HEK293 (cell line): ENCODE results near the gene CNEP1R1.

Experiments used
- CTCF ChIP-seq: fragments of 450-650 bp; formaldehyde crosslinking; IDR thresholded peaks from 2 replicates; pipeline ENCODE4 v1.5.1; 2016; ENCODE audit warnings: missing biosample characterization, missing genetic modification characterization
- IKZF3 ChIP-seq: fragments of 450-650 bp; IDR thresholded peaks from 2 replicates; pipeline ENCODE4 v1.5.0; 2018; ENCODE audit warnings: missing biosample characterization, mild to moderate bottlenecking, missing genetic modification characterization, moderate library complexity
- MEIS1 ChIP-seq: sonication (generic); formaldehyde crosslinking; IDR thresholded peaks from 2 replicates; pipeline ENCODE4 v1.8.1; 2022; ENCODE audit warnings: missing genetic modification reagents, mild to moderate bottlenecking, borderline replicate concordance
- PRDM4 ChIP-seq: fragments of 450-650 bp; formaldehyde crosslinking; IDR thresholded peaks from 2 replicates; pipeline ENCODE4 v1.5.1; 2017; ENCODE audit warnings: missing biosample characterization, missing genetic modification characterization
- PRDM6 ChIP-seq: fragments of 450-650 bp; formaldehyde crosslinking; IDR thresholded peaks from 2 replicates; pipeline ENCODE4 v1.5.1; 2017; ENCODE audit warnings: missing biosample characterization, missing genetic modification characterization
- SALL2 ChIP-seq: fragments of 450-650 bp; formaldehyde crosslinking; IDR thresholded peaks from 2 replicates; pipeline ENCODE4 v1.5.0; 2017; ENCODE audit warnings: missing biosample characterization, mild to moderate bottlenecking, missing genetic modification characterization, borderline replicate concordance
- SETDB1 ChIP-seq: IDR thresholded peaks from one replicate; pipeline ENCODE4 v1.6.1; 2017; ENCODE audit warnings: mild to moderate bottlenecking, low read length, moderate library complexity, mixed read lengths; ENCODE audit not compliant: insufficient read length
- SP2 ChIP-seq: fragments of 450-650 bp; formaldehyde crosslinking; IDR thresholded peaks from 2 replicates; pipeline ENCODE4 v1.5.1; 2016; ENCODE audit warnings: missing biosample characterization, missing genetic modification characterization
- TRIM28 ChIP-seq: IDR thresholded peaks from 2 replicates; pipeline ENCODE4 v1.6.1; 2011; ENCODE audit warnings: low read length, control low read depth, borderline replicate concordance
- ZBTB11 ChIP-seq: fragments of 450-650 bp; formaldehyde crosslinking; conservative IDR thresholded peaks from 2 replicates; pipeline ENCODE4 v1.5.1; 2016; ENCODE audit warnings: low read depth, missing biosample characterization, missing genetic modification characterization
- ZNF121 ChIP-seq: fragments of 450-650 bp; formaldehyde crosslinking; IDR thresholded peaks from 2 replicates; pipeline ENCODE4 v1.5.1; 2016; ENCODE audit warnings: missing biosample characterization, missing genetic modification characterization
- ZNF132 ChIP-seq: fragments of 450-650 bp; formaldehyde crosslinking; IDR thresholded peaks from 2 replicates; pipeline ENCODE4 v1.5.1; 2017; ENCODE audit warnings: missing biosample characterization, missing genetic modification characterization, borderline replicate concordance
- ZNF133 ChIP-seq: fragments of 450-650 bp; formaldehyde crosslinking; IDR thresholded peaks from 2 replicates; pipeline ENCODE4 v1.5.1; 2016; ENCODE audit warnings: missing biosample characterization, missing genetic modification characterization
- ZNF19 ChIP-seq: fragments of 450-650 bp; formaldehyde crosslinking; IDR thresholded peaks from 2 replicates; pipeline ENCODE4; 2016; ENCODE audit warnings: missing biosample characterization, missing genetic modification characterization, low read depth
- ZNF23 ChIP-seq: fragments of 450-650 bp; formaldehyde crosslinking; IDR thresholded peaks from 2 replicates; pipeline ENCODE4 v1.5.1; 2016; ENCODE audit warnings: missing biosample characterization, missing genetic modification characterization, borderline replicate concordance
- ZNF266 ChIP-seq: fragments of 450-650 bp; formaldehyde crosslinking; IDR thresholded peaks from 2 replicates; pipeline ENCODE4 v1.5.1; 2016; ENCODE audit warnings: missing biosample characterization, missing genetic modification characterization, low read depth
- ZNF280D ChIP-seq: fragments of 450-650 bp; formaldehyde crosslinking; IDR thresholded peaks from 2 replicates; pipeline ENCODE4 v1.5.1; 2016; ENCODE audit warnings: missing biosample characterization, missing genetic modification characterization
- ZNF362 ChIP-seq: fragments of 450-650 bp; formaldehyde crosslinking; IDR thresholded peaks from 2 replicates; pipeline ENCODE4 v1.5.1; 2016; ENCODE audit warnings: missing biosample characterization, missing genetic modification characterization
- ZNF501 ChIP-seq: fragments of 450-650 bp; formaldehyde crosslinking; IDR thresholded peaks from 2 replicates; pipeline ENCODE4 v1.5.1; 2016; ENCODE audit warnings: missing biosample characterization, missing genetic modification characterization
- ZNF548 ChIP-seq: fragments of 450-650 bp; formaldehyde crosslinking; IDR thresholded peaks from 2 replicates; pipeline ENCODE4 v1.5.1; 2016; ENCODE audit warnings: missing biosample characterization, missing genetic modification characterization
- ZNF571 ChIP-seq: fragments of 450-650 bp; formaldehyde crosslinking; IDR thresholded peaks from 2 replicates; pipeline ENCODE4 v1.5.0; 2017; ENCODE audit warnings: missing biosample characterization, missing genetic modification characterization
- ZNF610 ChIP-seq: fragments of 450-650 bp; formaldehyde crosslinking; IDR thresholded peaks from 2 replicates; pipeline ENCODE4 v1.5.1; 2016; ENCODE audit warnings: missing biosample characterization, missing genetic modification characterization, borderline replicate concordance
- ZNF76 ChIP-seq: fragments of 450-650 bp; formaldehyde crosslinking; IDR thresholded peaks from 2 replicates; pipeline ENCODE4; 2016; ENCODE audit warnings: low read depth, missing biosample characterization, missing genetic modification characterization, borderline replicate concordance
- ZNF843 ChIP-seq: fragments of 450-650 bp; formaldehyde crosslinking; IDR thresholded peaks from 2 replicates; pipeline ENCODE4 v1.5.1; 2016; ENCODE audit warnings: missing biosample characterization, missing genetic modification characterization
- ZXDB ChIP-seq: fragments of 450-650 bp; formaldehyde crosslinking; IDR thresholded peaks from 2 replicates; pipeline ENCODE4 v1.5.1; 2016; ENCODE audit warnings: missing biosample characterization, missing genetic modification characterization

The CNEP1R1 gene

GRCh38 chr16:50065624-50066481, 40.8 kb downstream of the CNEP1R1 start, which contains the start of gene HEATR3 (continued):
- TF ChIP-seq ZNF266 (tag by site-specific recombination) (no peak), ZNF23 (no peak), ZNF501 (tag by site-specific recombination) (no peak; the same call in 1 of the 2 replicates), ZNF280D (tag by site-specific recombination) (no peak), ZNF133 (tag by site-specific recombination) (no peak), ZNF548 (no peak), ZNF610 (tag by site-specific recombination) (no peak), ZNF571 (tag by site-specific recombination) (no peak), ZNF76 (tag by site-specific recombination) (peak; percentile 81), ZXDB (tag by site-specific recombination) (0 out of 2 replicates have a peak, but pooled peaks have one; percentile 31), TRIM28 (no peak), IKZF3 (no peak), MEIS1 (no peak), ZNF19 (tag by site-specific recombination) (no peak), ZNF843 (tag by site-specific recombination) (peak; percentile 68), ZNF121 (tag by site-specific recombination) (0 out of 2 replicates have a peak, but pooled peaks have one; percentile 60), SETDB1 (no peak), SP2 (tag by site-specific recombination) (peak; percentile 71), ZBTB11 (tag by site-specific recombination) (no peak; the same call in 1 of the 2 replicates), PRDM4 (tag by site-specific recombination) (no peak; the same call in 1 of the 2 replicates), ZNF362 (tag by site-specific recombination) (no peak), PRDM6 (tag by site-specific recombination) (no peak), SALL2 (tag by site-specific recombination) (no peak), ZNF132 (tag by site-specific recombination) (no peak), CTCF (tag by site-specific recombination) (no peak)
